H9 (cell line): Measurements from ENCODE around the gene SCOC. TPM values are rescaled to one million over a fixed set of nuclear protein-coding genes. Genes with fewer than 3 reads are reported as not detected.

Source experiments
- DNase-seq: peaks from one replicate; pipeline ENCODE4 v3.0.0-alpha.2; 2017
- H2AFZ ChIP-seq: one replicate; pipeline ENCODE4 v1.6.1; 2013; ENCODE audit warnings: mild to moderate bottlenecking, low read length, control low read depth, moderate library complexity
- H2AK5ac ChIP-seq: 2 replicates; pipeline ENCODE4 v1.6.1; 2013; ENCODE audit warnings: low read length, control low read depth, mixed read lengths; ENCODE audit not compliant: insufficient read length
- H2BK120ac ChIP-seq: one replicate; pipeline ENCODE4 v1.6.1; 2013; ENCODE audit warnings: low read depth, mild to moderate bottlenecking, low read length, control low read depth, inconsistent platforms; ENCODE audit not compliant: poor library complexity, severe bottlenecking
- H2BK12ac ChIP-seq: 2 replicates; pipeline ENCODE4 v1.6.1; 2013; ENCODE audit warnings: low read length, control low read depth, mixed read lengths, low read depth; ENCODE audit not compliant: insufficient read length
- H2BK15ac ChIP-seq: 2 replicates; pipeline ENCODE4 v1.6.1; 2013; ENCODE audit warnings: low read depth, low read length, control low read depth
- H2BK20ac ChIP-seq: one replicate; pipeline ENCODE4 v1.6.1; 2013; ENCODE audit warnings: low read depth, mild to moderate bottlenecking, low read length, control low read depth, inconsistent platforms; ENCODE audit not compliant: poor library complexity, severe bottlenecking
- H2BK5ac ChIP-seq: 2 replicates; pipeline ENCODE4 v1.6.1; 2013; ENCODE audit warnings: low read length, control low read depth, mixed read lengths; ENCODE audit not compliant: insufficient read length
- H3K14ac ChIP-seq: 2 replicates; pipeline ENCODE4 v1.6.1; 2013; ENCODE audit warnings: low read length, control low read depth; ENCODE audit not compliant: insufficient read depth
- H3K18ac ChIP-seq: 2 replicates; pipeline ENCODE4 v1.6.1; 2013; ENCODE audit warnings: low read depth, mild to moderate bottlenecking, mixed read lengths, low read length, control low read depth; ENCODE audit not compliant: insufficient read length
- H3K23ac ChIP-seq: 2 replicates; pipeline ENCODE4 v1.6.1; 2013; ENCODE audit warnings: low read length, control low read depth, mixed read lengths, low read depth; ENCODE audit not compliant: insufficient read length
- H3K23me2 ChIP-seq: 2 replicates; pipeline ENCODE4 v1.6.1; 2013; ENCODE audit warnings: low read depth, mild to moderate bottlenecking, mixed read lengths, low read length, control low read depth; ENCODE audit not compliant: insufficient read length, poor library complexity, severe bottlenecking
- H3K27ac ChIP-seq: 2 replicates; pipeline ENCODE4 v1.5.1; 2013; ENCODE audit warnings: low read length, control low read depth, mixed read lengths, low read depth; ENCODE audit not compliant: insufficient read length
- H3K27me3 ChIP-seq: 2 replicates; pipeline ENCODE4 v1.6.1; 2013; ENCODE audit warnings: low read length, control low read depth, inconsistent platforms; ENCODE audit not compliant: insufficient read depth
- H3K4ac ChIP-seq: 2 replicates; pipeline ENCODE4 v1.6.1; 2013; ENCODE audit warnings: low read depth, mild to moderate bottlenecking, control low read depth, inconsistent platforms, low read length, moderate library complexity
- H3K4me1 ChIP-seq: 2 replicates; pipeline ENCODE4 v1.6.1; 2013; ENCODE audit warnings: low read length, control low read depth, inconsistent platforms; ENCODE audit not compliant: insufficient read depth
- H3K4me2 ChIP-seq: 2 replicates; pipeline ENCODE4 v1.6.1; 2013; ENCODE audit warnings: low read length, control low read depth, mixed read lengths; ENCODE audit not compliant: insufficient read length, insufficient read depth
- H3K56ac ChIP-seq: 2 replicates; pipeline ENCODE4 v1.6.1; 2013; ENCODE audit warnings: low read depth, mild to moderate bottlenecking, mixed read lengths, low read length, control low read depth; ENCODE audit not compliant: insufficient read length
- H3K79me1 ChIP-seq: 2 replicates; pipeline ENCODE4 v1.6.1; 2013; ENCODE audit warnings: low read depth, mild to moderate bottlenecking, moderate library complexity, low read length, control low read depth, inconsistent platforms; ENCODE audit not compliant: insufficient read depth, poor library complexity, severe bottlenecking
- H3K79me2 ChIP-seq: 2 replicates; pipeline ENCODE4 v1.6.1; 2013; ENCODE audit warnings: low read length, control low read depth, inconsistent platforms; ENCODE audit not compliant: insufficient read depth
- H3K9ac ChIP-seq: 2 replicates; pipeline ENCODE4 v1.6.1; 2013; ENCODE audit warnings: low read length, control low read depth, mixed read lengths; ENCODE audit not compliant: insufficient read length; ENCODE audit errors: extremely low read depth
- H3K9me3 ChIP-seq: one replicate; pipeline ENCODE4 v1.6.1; 2013; ENCODE audit warnings: low read depth, low read length, inconsistent platforms; ENCODE audit not compliant: control insufficient read depth
- H3T11ph ChIP-seq: one replicate; pipeline ENCODE4 v1.6.1; 2013; ENCODE audit warnings: mild to moderate bottlenecking, low read length, control low read depth, inconsistent platforms
- H4K20me1 ChIP-seq: one replicate; pipeline ENCODE4 v1.6.1; 2013; ENCODE audit not compliant: control insufficient read depth, insufficient read length, insufficient read depth
- H4K5ac ChIP-seq: 2 replicates; pipeline ENCODE4 v1.6.1; 2013; ENCODE audit warnings: low read depth, mild to moderate bottlenecking, mixed read lengths, low read length, control low read depth; ENCODE audit not compliant: insufficient read length
- H4K8ac ChIP-seq: replicated peaks from 2 replicates; pipeline ENCODE4 v1.6.1; 2013; ENCODE audit warnings: low read length, control low read depth, mixed read lengths, low read depth; ENCODE audit not compliant: insufficient read length
- H4K91ac ChIP-seq: 2 replicates; pipeline ENCODE4 v1.6.1; 2013; ENCODE audit warnings: low read depth, mild to moderate bottlenecking, moderate library complexity, mixed read lengths, low read length, control low read depth; ENCODE audit not compliant: insufficient read length
- H3K27ac Mint-ChIP-seq, 3 experiments: 2 replicates in 2 of 3; 3 replicates in 1 of 3; pipeline ENCODE4 v1.8.0; 2020 to 2021; ENCODE audit warnings: mixed read lengths in 3 of 3, mild to moderate bottlenecking in 1 of 3, moderate library complexity in 1 of 3
- H3K27me3 Mint-ChIP-seq: 2 replicates; pipeline ENCODE4 v1.8.0; 2021; ENCODE audit warnings: low read depth, mild to moderate bottlenecking, moderate library complexity, mixed read lengths
- H3K36me3 Mint-ChIP-seq, 3 experiments: 2 replicates in 2 of 3; 3 replicates in 1 of 3; pipeline ENCODE4 v1.8.0; 2020 to 2021; ENCODE audit warnings: low read depth in 3 of 3, mixed read lengths in 3 of 3; ENCODE audit not compliant: insufficient read depth in 1 of 3
- H3K4me1 Mint-ChIP-seq, 2 experiments: 2 replicates each; pipeline ENCODE4 v1.8.0; 2020; ENCODE audit warnings: mixed read lengths in 2 of 2
- H3K4me3 Mint-ChIP-seq, 2 experiments: 2 replicates in 1 of 2; 3 replicates in 1 of 2; pipeline ENCODE4 v1.8.0; 2020 to 2021; ENCODE audit warnings: mild to moderate bottlenecking in 2 of 2, mixed read lengths in 2 of 2, moderate library complexity in 1 of 2
- H3K9me3 Mint-ChIP-seq, 2 experiments: 2 replicates in 1 of 2; 3 replicates in 1 of 2; pipeline ENCODE4 v1.8.0; 2020; ENCODE audit warnings: mild to moderate bottlenecking in 2 of 2, mixed read lengths in 2 of 2, moderate library complexity in 1 of 2
- CTCF ChIP-seq: fragments of 200-600 bp; sonication (generic); conservative IDR thresholded peaks from 3 replicates; pipeline ENCODE4 v1.8.0; 2021; ENCODE audit warnings: antibody characterized with exemption, mild to moderate bottlenecking
- total RNA-seq: library from RNA; stranded (reverse); gene quantifications from 2 replicates; pipeline ENCODE4 v1.2.1, GENCODE V29; 2021

Gene SCOC
- total RNA-seq, 1 experiment from 2014 or later: 29.4 TPM

- no peak for DNase-seq
- Histone ChIP-seq H3K9ac (no peak overlapping the region), H3K23ac (no peak overlapping the region), H3K4me2 (no peak overlapping the region), H3K27ac (no peak overlapping the region), H4K5ac (no peak overlapping the region), H3K18ac (no peak overlapping the region), H3K27me3 (no peaks in the 10 kb centered on the region), H3K79me1 (no peaks in the 10 kb centered on the region), H4K20me1 (no peaks in the 10 kb centered on the region), H4K8ac (no peak overlapping the region), H4K91ac (no peak overlapping the region), H3K4ac (no peak overlapping the region), H3K4me1 (no peaks in the 10 kb centered on the region), H2AFZ (no peak overlapping the region), H2BK120ac (no peak overlapping the region), H3T11ph (no peak overlapping the region), H3K79me2 (no peaks in the 10 kb centered on the region), H2AK5ac (no peak overlapping the region), H3K14ac (no peak overlapping the region), H3K23me2 (peaks cover 7% of the 10 kb centered on the region), H2BK15ac (no peak overlapping the region), H3K56ac (no peak overlapping the region), H3K9me3 (no peaks in the 10 kb centered on the region), H2BK20ac (no peak overlapping the region), H2BK12ac (no peak overlapping the region), H2BK5ac (no peak overlapping the region)
- no peak for TF ChIP-seq CTCF
- H3K4me3 Mint-ChIP-seq: no peak overlapping the region
- H3K9me3 Mint-ChIP-seq: no peaks in the 10 kb centered on the region
- H3K27ac Mint-ChIP-seq: no peak overlapping the region
- peaks cover 20% of the 10 kb centered on the region for H3K27me3 Mint-ChIP-seq
- H3K36me3 Mint-ChIP-seq: no peaks in the 10 kb centered on the region
- peaks cover 10% of the 10 kb centered on the region in 2 experiments for H3K4me1 Mint-ChIP-seq
Measured at GRCh38 chr4:140423106-140423505, 49.7 kb downstream of the SCOC start.
